IMR-90 (cell line): Measurements from ENCODE around the gene PTPRN2.

Experiments used
- CEBPB ChIP-seq: IDR thresholded peaks from 2 replicates; pipeline ENCODE4 v1.6.1; 2012; ENCODE audit warnings: low read depth, low read length, improper control_type of control experiment
- CTCF ChIP-seq: conservative IDR thresholded peaks from 2 replicates; pipeline ENCODE4 v1.5.1; 2012; ENCODE audit warnings: mild to moderate bottlenecking, low read depth, low read length, improper control_type of control experiment

- TF ChIP-seq CTCF (no peak), CEBPB (no peak)
Observed at GRCh38 chr7:158546626-158547025, 41.0 kb downstream of the PTPRN2 start.
